ENCODE measurements around the gene FERMT2.

The FERMT2 gene

GRCh38 chr14:52929192-52929807, 21.6 kb downstream of the FERMT2 start:
- Histone ChIP-seq H3K9me3 (ENCODE audit: severe bottlenecking) (no peaks in the 10 kb centered on the region), H3K27ac (ENCODE audit: poor library complexity, severe bottlenecking) (no peak overlapping the region), H3K36me3 (ENCODE audit: low read depth) (peaks cover 7% of the 10 kb centered on the region; the same call in 1 of the 2 replicates), H3K4me3 (ENCODE audit: severe bottlenecking) (no peak overlapping the region), H3K27me3 (ENCODE audit: insufficient read depth, poor library complexity, severe bottlenecking) (no peaks in the 10 kb centered on the region), H3K4me1 (ENCODE audit: insufficient read depth, poor library complexity, severe bottlenecking) (peaks cover 19% of the 10 kb centered on the region)
- TF ChIP-seq, protein P1, sequence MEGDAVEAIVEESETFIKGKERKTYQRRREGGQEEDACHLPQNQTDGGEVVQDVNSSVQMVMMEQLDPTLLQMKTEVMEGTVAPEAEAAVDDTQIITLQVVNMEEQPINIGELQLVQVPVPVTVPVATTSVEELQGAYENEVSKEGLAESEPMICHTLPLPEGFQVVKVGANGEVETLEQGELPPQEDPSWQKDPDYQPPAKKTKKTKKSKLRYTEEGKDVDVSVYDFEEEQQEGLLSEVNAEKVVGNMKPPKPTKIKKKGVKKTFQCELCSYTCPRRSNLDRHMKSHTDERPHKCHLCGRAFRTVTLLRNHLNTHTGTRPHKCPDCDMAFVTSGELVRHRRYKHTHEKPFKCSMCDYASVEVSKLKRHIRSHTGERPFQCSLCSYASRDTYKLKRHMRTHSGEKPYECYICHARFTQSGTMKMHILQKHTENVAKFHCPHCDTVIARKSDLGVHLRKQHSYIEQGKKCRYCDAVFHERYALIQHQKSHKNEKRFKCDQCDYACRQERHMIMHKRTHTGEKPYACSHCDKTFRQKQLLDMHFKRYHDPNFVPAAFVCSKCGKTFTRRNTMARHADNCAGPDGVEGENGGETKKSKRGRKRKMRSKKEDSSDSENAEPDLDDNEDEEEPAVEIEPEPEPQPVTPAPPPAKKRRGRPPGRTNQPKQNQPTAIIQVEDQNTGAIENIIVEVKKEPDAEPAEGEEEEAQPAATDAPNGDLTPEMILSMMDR (IDR thresholded peaks at IDR 0.05; ENCODE audit: poor library complexity, severe bottlenecking): no peak
- no peak for ATAC-seq (ENCODE audit: low read depth)
- no peak for DNase-seq (ENCODE audit: low spot score)

- H3K27me3 ChIP-seq (ENCODE audit: insufficient read depth, poor library complexity, severe bottlenecking): no peaks in the 10 kb centered on the region
- no peak overlapping the region for H3K27ac ChIP-seq (ENCODE audit: poor library complexity, severe bottlenecking)
- ATAC-seq (ENCODE audit: low read depth): peak; percentile 74
- 0 out of 2 replicates have a peak, but pooled peaks cover 7% of the 10 kb centered on the region for H3K36me3 ChIP-seq (ENCODE audit: low read depth)
- H3K4me1 ChIP-seq (ENCODE audit: insufficient read depth, poor library complexity, severe bottlenecking): peaks cover 33% of the 10 kb centered on the region
- DNase-seq (ENCODE audit: low spot score): no peak
- H3K4me3 ChIP-seq (ENCODE audit: severe bottlenecking): no peak overlapping the region
- TF ChIP-seq, protein P1 (IDR thresholded peaks at IDR 0.05; ENCODE audit: poor library complexity, severe bottlenecking): no peak
- H3K9me3 ChIP-seq (ENCODE audit: severe bottlenecking): no peaks in the 10 kb centered on the region
Observed at GRCh38 chr14:52926953-52927352, 23.9 kb downstream of the FERMT2 start.

- Histone ChIP-seq H3K36me3 (ENCODE audit: low read depth) (peaks cover 5% of the 10 kb centered on the region), H3K4me3 (ENCODE audit: severe bottlenecking) (no peak overlapping the region), H3K9me3 (ENCODE audit: severe bottlenecking) (no peaks in the 10 kb centered on the region), H3K27me3 (ENCODE audit: insufficient read depth, poor library complexity, severe bottlenecking) (no peaks in the 10 kb centered on the region), H3K27ac (ENCODE audit: poor library complexity, severe bottlenecking) (no peak overlapping the region), H3K4me1 (ENCODE audit: insufficient read depth, poor library complexity, severe bottlenecking) (peaks cover 62% of the 10 kb centered on the region)
- no peak for DNase-seq (ENCODE audit: low spot score)
- TF ChIP-seq, protein P1 (IDR thresholded peaks at IDR 0.05; ENCODE audit: poor library complexity, severe bottlenecking): peak; percentile 34
- peak; percentile 24; the same call in 1 of the 3 replicates for ATAC-seq (ENCODE audit: low read depth)
Observed at GRCh38 chr14:52923902-52924575, 26.8 kb downstream of the FERMT2 start.

- no peak overlapping the region for H3K4me3 ChIP-seq (ENCODE audit: severe bottlenecking)
- no peak for DNase-seq (ENCODE audit: low spot score)
Observed at GRCh38 chr14:52922656-52923055, 28.2 kb downstream of the FERMT2 start.

More at GRCh38 chr14:52922656-52923055, 28.2 kb downstream of the FERMT2 start:
- Histone ChIP-seq H3K4me1 (ENCODE audit: insufficient read depth, poor library complexity, severe bottlenecking) (peaks cover 70% of the 10 kb centered on the region), H3K9me3 (ENCODE audit: severe bottlenecking) (no peaks in the 10 kb centered on the region), H3K27me3 (ENCODE audit: insufficient read depth, poor library complexity, severe bottlenecking) (no peaks in the 10 kb centered on the region), H3K27ac (ENCODE audit: poor library complexity, severe bottlenecking) (peak overlapping the region; percentile 86), H3K36me3 (ENCODE audit: low read depth) (peaks cover 19% of the 10 kb centered on the region)
- peak; percentile 30; the same call in 2 of the 3 replicates for ATAC-seq (ENCODE audit: low read depth)
- TF ChIP-seq, protein P1 (IDR thresholded peaks at IDR 0.05; ENCODE audit: poor library complexity, severe bottlenecking): no peak

All from RWPE2 (cell line).